Natural killer cell treated with Interleukin-12 subunit alpha and Interleukin-12 subunit beta and Interleukin-15 and Interleukin-18, amount 100 ng/mL, for 72 hours (primary cell): ENCODE data around the gene KRT33B. TPM values are rescaled to one million over a fixed set of nuclear protein-coding genes. Genes with fewer than 3 reads are reported as not detected.

ENCODE experiments used
- ATAC-seq, 2 donors: fragments of 150-1000 bp; cut with Tn5 transposase in 1 of 2; sonication (Bioruptor Pico), chemical (Tn5 transposase) in 1 of 2; 2 replicates each; pipeline ENCODE4 v1.10.0; 2021
- DNase-seq: peaks from one replicate; pipeline ENCODE4 v3.0.0; 2022; ENCODE audit warnings: low spot score
- H3K27ac Mint-ChIP-seq, 2 donors: 1 replicate in 1 of 2; 2 replicates in 1 of 2; pipeline ENCODE4 v1.8.0; 2022; ENCODE audit warnings: mixed read lengths in 2 of 2, mild to moderate bottlenecking in 1 of 2, moderate library complexity in 1 of 2
- H3K27me3 Mint-ChIP-seq, 2 donors: 1 replicate in 1 of 2; 2 replicates in 1 of 2; pipeline ENCODE4 v1.8.0; 2022; ENCODE audit warnings: mixed read lengths in 2 of 2
- H3K36me3 Mint-ChIP-seq: one replicate; pipeline ENCODE4 v1.8.0; 2022; ENCODE audit warnings: mixed read lengths
- H3K4me1 Mint-ChIP-seq, 2 donors: 1 replicate in 1 of 2; 2 replicates in 1 of 2; pipeline ENCODE4 v1.8.0; 2022; ENCODE audit warnings: low read depth in 2 of 2, mixed read lengths in 2 of 2, mild to moderate bottlenecking in 1 of 2
- H3K4me3 Mint-ChIP-seq: one replicate; pipeline ENCODE4 v1.8.0; 2022; ENCODE audit warnings: mixed read lengths
- H3K9me3 Mint-ChIP-seq: 2 replicates; pipeline ENCODE4 v1.8.0; 2022; ENCODE audit warnings: mixed read lengths
- total RNA-seq, 2 donors: library from RNA; stranded (reverse); gene quantifications; one replicate each; pipeline ENCODE4 v1.2.3, GENCODE V29; 2022

KRT33B gene
- total RNA-seq, 2 donors from 2014 or later: not detected

GRCh38 chr17:41315814-41316445, 53.7 kb downstream of the KRT33B start:
- Mint-ChIP-seq H3K27ac (no peak overlapping the region), H3K36me3 (peaks cover 6% of the 10 kb centered on the region), H3K9me3 (no peaks in the 10 kb centered on the region), H3K27me3 (peaks cover 0 to 2% of the 10 kb centered on the region in 2 donors), H3K4me3 (no peak overlapping the region), H3K4me1 (peaks cover 0 to 5% of the 10 kb centered on the region in 2 donors)
- DNase-seq (no peak), ATAC-seq (no peak)

- Mint-ChIP-seq H3K36me3 (peaks cover 6% of the 10 kb centered on the region), H3K9me3 (no peaks in the 10 kb centered on the region), H3K27ac (no peak within 1 kb of the TSS), H3K27me3 (peaks cover 0 to 2% of the 10 kb centered on the region in 2 donors), H3K4me3 (no peak within 1 kb of the TSS), H3K4me1 (peaks cover 0 to 7% of the 10 kb centered on the region in 2 donors)
- DNase-seq: no peak
- no peak for ATAC-seq
Measured at GRCh38 chr17:41315204-41315794, 54.3 kb downstream of the KRT33B start, which contains the start of gene KRTAP17-1. KRTAP17-1 (minus strand) TSS chr17:41315710; CDS start chr17:41315650, 60 bp downstream.

Other genes with a start within 250 kb of the KRT33B start
- not detected for gene KRTAP4-12, start 245.6 kb downstream of the KRT33B start, total RNA-seq
- gene KRTAP4-6, start 229.3 kb downstream of the KRT33B start, total RNA-seq: not detected
- gene KRTAP4-5, start 220.0 kb downstream of the KRT33B start, total RNA-seq: not detected
- gene KRTAP4-4, start 209.1 kb downstream of the KRT33B start, total RNA-seq: not detected
- gene KRTAP4-3, start 201.6 kb downstream of the KRT33B start, total RNA-seq: not detected
- gene KRTAP4-2, start 191.6 kb downstream of the KRT33B start, total RNA-seq: not detected
- not detected for gene KRTAP4-1, start 184.9 kb downstream of the KRT33B start, total RNA-seq
- gene KRTAP9-1, start 179.9 kb downstream of the KRT33B start, total RNA-seq: not detected
- gene KRTAP9-2, start 143.2 kb downstream of the KRT33B start, total RNA-seq: not detected
- gene KRTAP9-3, start 137.4 kb downstream of the KRT33B start, total RNA-seq: not detected
- gene KRTAP9-8, start 131.8 kb downstream of the KRT33B start, total RNA-seq: not detected
- not detected for gene KRTAP9-4, start 120.1 kb downstream of the KRT33B start, total RNA-seq
- not detected for gene KRTAP9-9, start 114.4 kb downstream of the KRT33B start, total RNA-seq
- not detected for gene KRTAP9-6, start 104.4 kb downstream of the KRT33B start, total RNA-seq
- not detected for gene KRTAP9-7, start 94.1 kb downstream of the KRT33B start, total RNA-seq
- not detected for gene KRTAP29-1, start 67.0 kb downstream of the KRT33B start, total RNA-seq
- not detected for gene KRTAP16-1, start 60.5 kb downstream of the KRT33B start, total RNA-seq
- not detected for gene KRTAP17-1, start 54.1 kb downstream of the KRT33B start, total RNA-seq
- gene KRT33A, start 19.0 kb downstream of the KRT33B start, total RNA-seq: not detected
- not detected for gene KRT34, start 12.5 kb upstream of the KRT33B start, total RNA-seq
- gene KRT31, start 27.8 kb upstream of the KRT33B start, total RNA-seq: not detected
- gene KRT37, start 54.8 kb upstream of the KRT33B start, total RNA-seq: not detected
- not detected for gene KRT38, start 71.2 kb upstream of the KRT33B start, total RNA-seq
- gene KRT32, start 97.6 kb upstream of the KRT33B start, total RNA-seq: not detected
- gene KRT35, start 111.3 kb upstream of the KRT33B start, total RNA-seq: not detected
- not detected for gene KRT36, start 120.1 kb upstream of the KRT33B start, total RNA-seq
- not detected for gene KRT13, start 135.8 kb upstream of the KRT33B start, total RNA-seq
- not detected for gene KRT15, start 149.1 kb upstream of the KRT33B start, total RNA-seq
- gene KRT19, start 158.5 kb upstream of the KRT33B start, total RNA-seq: not detected
- gene KRT9, start 202.2 kb upstream of the KRT33B start, total RNA-seq: not detected
- gene KRT14, start 217.1 kb upstream of the KRT33B start, total RNA-seq: not detected
- not detected for gene KRT16, start 243.0 kb upstream of the KRT33B start, total RNA-seq